ENCODE data around the gene AMTN. TPM values are rescaled to one million over a fixed set of nuclear protein-coding genes. Genes with fewer than 3 reads are reported as not detected.
"Not testable (repeated sequence)": the region's sequence is repeated elsewhere in the genome, so short reads cannot be mapped to it uniquely, and the experiment has no call there.

Gene AMTN, protein sequence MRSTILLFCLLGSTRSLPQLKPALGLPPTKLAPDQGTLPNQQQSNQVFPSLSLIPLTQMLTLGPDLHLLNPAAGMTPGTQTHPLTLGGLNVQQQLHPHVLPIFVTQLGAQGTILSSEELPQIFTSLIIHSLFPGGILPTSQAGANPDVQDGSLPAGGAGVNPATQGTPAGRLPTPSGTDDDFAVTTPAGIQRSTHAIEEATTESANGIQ
- not detected in 2 replicates for total RNA-seq (2014; rRNA removed; shearing (Covaris generic))
- polyA plus RNA-seq (2015; cell fraction: cytosol; rRNA removed), result not detected in 2 replicates
- not detected in 2 replicates for polyA plus RNA-seq (2015; cell fraction: nucleus; rRNA removed)

DNA sequence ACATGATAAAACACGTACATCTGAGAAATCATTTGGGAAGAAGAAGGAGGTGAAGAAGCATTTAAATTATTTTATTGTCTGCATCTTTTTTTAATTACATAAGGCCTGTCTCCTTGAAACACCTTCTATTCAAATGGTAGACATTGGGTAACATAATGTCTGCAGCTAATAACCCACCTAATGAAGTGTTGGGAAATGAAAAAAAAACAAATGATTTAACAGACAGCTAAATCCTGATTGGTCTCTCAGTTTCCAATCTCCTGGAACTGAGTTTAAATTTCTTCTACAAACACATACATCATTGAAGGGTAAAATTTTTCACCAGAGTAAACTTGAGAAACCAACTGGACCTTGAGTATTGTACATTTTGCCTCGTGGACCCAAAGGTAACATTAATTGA is at the start of gene AMTN:
AMTN (plus strand) TSS at position 301 of the 400 bp plus-strand sequence. CDS start 209 bp downstream, outside the sequence.
- DNase-seq (ENCODE audit: low read depth, low spot score), result no peak
- in situ Hi-C loops (cut with HindIII; ENCODE audit: low pct_unique_long_range_greater_than_20kb, low sequenced_read_pairs), result no loop called here

DNA sequence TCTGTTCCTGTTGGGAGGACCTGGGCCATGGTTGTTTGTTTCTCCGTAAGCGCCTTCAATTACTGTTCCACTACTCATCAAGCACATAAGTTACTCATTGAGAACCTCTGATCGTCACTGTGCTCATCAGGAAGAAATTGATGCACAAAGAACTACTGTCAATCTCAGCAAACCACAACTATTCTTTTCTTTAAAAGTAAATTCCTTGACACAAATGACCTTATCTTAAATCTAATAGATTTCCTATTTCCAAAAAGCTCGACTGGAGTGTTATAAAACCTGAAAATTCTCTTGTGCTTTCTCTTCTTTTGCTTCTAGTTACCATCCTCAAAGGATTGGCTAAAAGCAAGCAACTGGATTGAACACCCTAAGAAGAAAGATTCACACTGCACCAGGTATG is 46.5 kb upstream of the AMTN start, which contains the start of gene MUC7:
MUC7 (plus strand) TSS at position 301 of the 400 bp plus-strand sequence. CDS start 1,825 bp downstream, outside the sequence.
- no peak for DNase-seq (ENCODE audit: low read depth, low spot score)
- in situ Hi-C loops (cut with HindIII; ENCODE audit: low pct_unique_long_range_greater_than_20kb, low sequenced_read_pairs), result no loop called here

DNA sequence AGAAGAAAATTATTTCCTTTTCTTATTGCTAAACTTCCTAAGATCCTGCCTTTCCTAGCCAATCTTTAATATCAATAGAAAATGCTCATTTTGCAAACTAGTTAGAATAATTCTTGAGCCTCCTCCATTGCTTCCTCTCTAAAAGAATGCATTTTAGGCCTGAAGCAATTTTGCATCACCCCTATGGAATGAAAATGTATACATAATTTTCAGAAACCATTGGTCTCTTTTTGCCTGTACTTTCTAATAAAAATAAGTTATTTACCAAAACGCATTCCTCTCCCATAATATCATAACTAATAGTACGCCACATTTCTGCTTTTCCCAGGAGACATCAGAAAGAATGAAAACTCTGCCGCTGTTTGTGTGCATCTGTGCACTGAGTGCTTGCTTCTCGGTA is 44.7 kb upstream of the AMTN start:
- in situ Hi-C loops (cut with HindIII; ENCODE audit: low pct_unique_long_range_greater_than_20kb, low sequenced_read_pairs), result no loop called here
- DNase-seq (ENCODE audit: low read depth, low spot score), result no peak

DNA sequence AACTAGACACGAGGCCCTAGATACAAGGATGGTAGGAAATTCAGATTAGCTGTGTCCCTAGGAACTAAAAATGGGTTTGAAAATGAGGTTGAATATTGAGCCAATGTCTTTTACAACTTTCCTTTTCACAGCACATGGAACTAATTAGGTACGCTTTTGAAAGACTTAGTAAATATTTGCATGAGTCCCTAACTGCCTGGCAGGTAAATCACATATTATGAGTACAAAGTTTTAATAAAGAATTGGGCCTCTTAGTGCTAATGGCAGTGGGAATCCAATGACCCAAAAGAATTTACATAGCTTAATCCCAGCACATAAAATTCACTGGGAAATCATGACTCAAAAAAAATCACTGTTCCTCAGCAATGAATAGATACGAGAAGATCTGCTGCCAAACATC is 29.6 kb upstream of the AMTN start:
- in situ Hi-C loops (cut with HindIII; ENCODE audit: low pct_unique_long_range_greater_than_20kb, low sequenced_read_pairs), result no loop called here
- no peak for DNase-seq (ENCODE audit: low read depth, low spot score)

DNA sequence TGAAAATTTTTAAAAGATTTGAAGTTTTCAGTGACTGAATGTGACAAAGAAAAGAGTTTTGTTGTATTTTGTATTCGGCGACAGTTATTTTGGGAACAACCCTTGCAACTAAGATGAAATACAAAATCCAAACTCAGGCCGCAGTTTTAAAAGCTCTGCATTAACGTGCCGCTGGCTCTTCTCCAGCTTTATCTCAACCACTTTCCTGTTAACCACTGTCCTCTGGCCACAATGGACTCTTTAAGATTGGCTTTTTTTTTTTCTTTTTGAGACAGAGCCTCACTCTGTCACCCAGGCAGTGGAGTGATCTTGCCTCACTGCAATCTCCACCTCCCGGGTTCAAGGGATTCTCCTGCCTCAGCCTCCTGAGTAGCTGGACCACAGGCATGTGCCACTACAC is 22.1 kb upstream of the AMTN start:
- peak; percentile 77 for DNase-seq (ENCODE audit: low read depth, low spot score)
- in situ Hi-C loops (cut with HindIII; ENCODE audit: low pct_unique_long_range_greater_than_20kb, low sequenced_read_pairs), result no loop called here

DNA sequence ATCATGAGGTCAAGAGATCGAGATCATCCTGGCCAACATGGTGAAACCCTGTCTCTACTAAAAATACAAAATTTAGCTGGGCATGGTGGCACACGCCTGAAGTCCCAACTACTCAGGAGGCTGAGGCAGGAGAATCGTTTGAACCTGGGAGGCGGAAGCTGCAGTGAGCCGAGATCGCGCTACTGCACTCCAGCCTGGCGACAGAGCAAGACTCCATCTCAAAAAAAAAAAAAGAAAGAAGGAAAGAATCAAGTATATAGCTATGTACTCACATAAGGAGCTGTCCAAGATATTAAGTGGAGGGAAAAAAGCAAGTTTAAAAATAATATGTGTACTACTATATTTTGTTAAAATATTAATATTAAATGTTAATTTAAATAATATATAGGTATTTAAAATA is 16.5 kb upstream of the AMTN start:
- DNase-seq (ENCODE audit: low read depth, low spot score); in situ Hi-C loops (cut with HindIII; ENCODE audit: low pct_unique_long_range_greater_than_20kb, low sequenced_read_pairs): not testable (repeated sequence)

DNA sequence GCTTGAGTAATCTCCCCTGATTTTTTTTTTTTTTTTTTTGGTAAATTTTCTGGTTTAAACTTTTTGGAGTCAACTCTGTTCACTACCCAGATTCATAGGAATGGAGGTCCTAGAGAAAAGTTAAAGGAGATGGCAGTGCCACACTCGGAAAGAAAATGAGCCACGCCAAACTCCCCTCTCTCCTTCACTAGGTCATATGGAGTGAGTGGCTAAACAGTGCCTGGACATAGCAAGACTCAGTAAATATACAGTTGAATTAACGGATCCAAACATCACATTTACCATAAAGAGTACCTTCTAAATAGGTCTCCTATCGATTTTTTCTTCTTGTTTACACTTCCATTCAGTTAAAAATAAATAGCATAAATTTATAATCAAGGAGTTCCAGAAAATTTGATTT is 13.6 kb upstream of the AMTN start:
- no peak for DNase-seq (ENCODE audit: low read depth, low spot score)
- in situ Hi-C loops (cut with HindIII; ENCODE audit: low pct_unique_long_range_greater_than_20kb, low sequenced_read_pairs), result no loop called here

DNA sequence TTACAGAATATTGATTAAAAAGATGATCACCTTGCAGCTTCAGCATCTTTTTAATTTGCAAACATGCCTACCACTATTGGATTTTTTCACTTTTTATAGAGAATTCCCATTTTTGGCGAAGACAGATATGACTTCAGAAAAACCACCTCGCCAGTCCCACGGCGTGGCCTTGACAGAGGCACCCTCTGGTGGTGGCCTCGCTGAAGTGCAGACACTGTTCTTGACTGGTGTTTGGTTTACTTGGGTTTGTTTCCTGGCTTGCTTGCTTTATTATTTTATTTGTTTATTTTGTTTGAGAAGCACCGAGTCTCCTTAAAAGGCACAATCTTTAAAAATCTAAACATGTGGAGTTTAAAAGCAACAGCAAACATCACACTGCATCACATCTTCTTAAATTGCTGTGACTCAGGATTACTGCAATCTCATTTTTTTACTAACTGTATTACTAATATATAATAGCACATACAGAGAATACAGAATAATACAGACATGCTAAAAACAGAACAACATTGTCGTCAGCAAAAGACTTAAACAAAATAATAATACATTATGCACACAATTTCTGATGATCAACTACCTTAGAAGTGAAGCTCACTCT is 13.1 kb upstream of the AMTN start:
- peak; percentile 59 for DNase-seq (ENCODE audit: low read depth, low spot score)
- in situ Hi-C loops (cut with HindIII; ENCODE audit: low pct_unique_long_range_greater_than_20kb, low sequenced_read_pairs), result no loop called here

DNA sequence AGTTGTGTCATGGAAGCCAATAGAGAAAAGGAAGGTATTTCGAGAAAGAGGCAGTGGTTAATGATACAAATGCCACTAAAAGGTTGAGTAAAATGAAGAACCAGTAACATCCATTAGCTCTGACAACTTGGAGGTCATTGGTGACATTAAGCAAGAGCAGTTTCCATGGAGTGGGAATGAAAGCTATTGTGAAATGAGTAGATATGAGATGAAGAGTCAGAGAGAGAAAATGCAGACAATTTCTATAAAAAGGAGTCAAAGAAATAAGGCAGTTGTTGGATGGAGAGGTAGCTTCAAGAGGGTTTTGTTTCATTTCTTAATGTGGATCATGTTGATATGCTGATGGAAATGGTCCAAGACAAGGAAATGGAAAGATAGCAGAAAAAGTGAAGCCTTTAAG is 9.6 kb upstream of the AMTN start:
- no peak for DNase-seq (ENCODE audit: low read depth, low spot score)
- in situ Hi-C loops (cut with HindIII; ENCODE audit: low pct_unique_long_range_greater_than_20kb, low sequenced_read_pairs), result no loop called here

DNA sequence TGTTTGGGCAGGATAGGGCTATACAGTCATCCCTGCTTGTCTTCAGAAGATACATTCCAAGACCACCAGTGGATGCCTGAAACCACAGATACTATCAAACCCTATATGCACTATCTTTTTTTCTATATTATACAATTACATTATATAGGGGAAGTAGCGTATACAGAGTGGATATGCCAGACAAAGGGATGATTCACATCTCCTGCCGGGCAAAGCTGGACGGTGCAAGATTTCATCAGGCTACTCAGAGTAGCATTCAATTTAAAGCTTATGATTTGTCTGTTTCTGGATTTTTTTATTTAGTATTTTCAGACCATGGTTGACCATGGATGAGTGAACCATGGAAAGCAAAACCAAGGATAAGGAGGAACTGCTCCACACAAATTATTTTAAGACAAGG is 7.0 kb upstream of the AMTN start:
- in situ Hi-C loops (cut with HindIII; ENCODE audit: low pct_unique_long_range_greater_than_20kb, low sequenced_read_pairs), result no loop called here

DNA sequence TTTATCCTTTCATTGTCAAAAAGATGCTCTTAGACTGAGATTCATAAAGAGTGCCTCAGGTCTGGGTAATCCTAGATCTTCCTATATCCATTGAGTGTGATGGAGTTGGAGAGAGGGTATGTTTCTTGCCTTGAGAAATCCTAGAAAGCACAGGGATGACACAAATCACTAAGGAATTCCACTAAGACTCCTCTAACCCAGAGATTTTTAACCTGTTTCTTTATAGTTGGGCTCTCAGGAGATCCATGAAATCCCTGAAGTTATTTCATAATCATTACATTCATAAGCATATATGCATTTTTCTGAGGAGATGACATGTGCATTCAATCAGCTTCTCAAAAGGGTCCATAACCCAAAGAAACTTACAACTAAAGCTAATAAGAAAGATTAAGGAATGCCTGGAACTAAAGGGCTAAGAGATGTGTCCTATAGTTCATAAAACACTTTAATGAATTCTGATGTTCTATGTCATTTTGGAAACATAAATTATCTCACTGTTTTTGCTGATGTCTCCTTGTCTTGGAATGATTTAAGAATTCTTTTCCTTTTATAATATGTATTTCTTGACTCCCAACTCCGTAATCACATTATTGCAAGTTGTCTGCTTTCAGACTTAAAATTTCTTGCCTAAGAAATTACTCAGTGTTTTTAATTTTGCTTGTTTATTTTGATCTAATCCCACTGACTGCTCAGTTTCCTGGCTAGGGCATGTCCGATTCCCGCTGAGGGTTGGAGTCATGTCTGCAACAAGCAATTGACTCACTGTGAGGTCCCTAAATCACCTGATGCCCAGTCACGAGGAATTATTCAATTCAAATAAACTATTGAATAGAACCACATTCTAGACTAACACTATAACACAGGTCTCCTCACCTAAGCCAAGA is 2.8 kb upstream of the AMTN start:
- in situ Hi-C loops (cut with HindIII; ENCODE audit: low pct_unique_long_range_greater_than_20kb, low sequenced_read_pairs), result no loop called here
- DNase-seq (ENCODE audit: low read depth, low spot score), result no peak

More for the DNA sequence above, 7.0 kb upstream of the AMTN start:
- peak; percentile 7 for DNase-seq (ENCODE audit: low read depth, low spot score)

DNA sequence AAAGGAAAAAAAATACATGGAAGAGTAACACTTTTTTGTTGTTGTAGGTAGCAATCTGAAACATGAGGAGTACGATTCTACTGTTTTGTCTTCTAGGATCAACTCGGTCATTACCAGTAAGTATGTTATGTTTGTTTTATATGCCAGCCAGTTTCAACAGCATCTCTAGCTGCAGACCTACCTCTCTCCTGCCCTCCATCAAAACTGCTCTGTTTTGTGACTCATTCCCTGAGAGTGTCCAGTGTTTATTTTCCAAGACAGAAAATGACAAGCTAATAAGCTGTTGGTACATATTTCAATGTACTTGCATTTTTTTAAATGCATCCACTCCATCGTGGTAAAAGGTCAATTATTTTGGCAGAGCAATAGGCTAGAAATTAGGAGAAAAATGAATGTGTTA is 347 bp downstream of the AMTN start:
- no peak for DNase-seq (ENCODE audit: low read depth, low spot score)
- in situ Hi-C loops (cut with HindIII; ENCODE audit: low pct_unique_long_range_greater_than_20kb, low sequenced_read_pairs), result no loop called here

DNA sequence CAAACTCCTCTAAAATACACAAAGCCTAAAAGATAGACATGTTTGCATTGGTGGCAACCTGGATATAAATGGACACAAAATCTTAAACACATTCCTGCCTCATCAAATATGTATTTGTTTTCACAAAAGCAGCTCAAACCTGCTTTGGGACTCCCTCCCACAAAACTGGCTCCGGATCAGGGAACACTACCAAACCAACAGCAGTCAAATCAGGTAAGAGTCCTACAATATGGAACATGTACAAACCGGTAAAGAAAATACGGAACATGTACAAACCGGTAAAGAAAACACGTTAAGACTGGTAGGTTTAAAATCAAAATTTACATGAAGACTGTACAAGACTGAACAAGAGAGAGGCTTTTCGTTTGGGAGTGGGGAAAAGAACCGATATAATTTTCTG is 4.3 kb downstream of the AMTN start:
- no peak for DNase-seq (ENCODE audit: low read depth, low spot score)
- in situ Hi-C loops (cut with HindIII; ENCODE audit: low pct_unique_long_range_greater_than_20kb, low sequenced_read_pairs), result no loop called here

DNA sequence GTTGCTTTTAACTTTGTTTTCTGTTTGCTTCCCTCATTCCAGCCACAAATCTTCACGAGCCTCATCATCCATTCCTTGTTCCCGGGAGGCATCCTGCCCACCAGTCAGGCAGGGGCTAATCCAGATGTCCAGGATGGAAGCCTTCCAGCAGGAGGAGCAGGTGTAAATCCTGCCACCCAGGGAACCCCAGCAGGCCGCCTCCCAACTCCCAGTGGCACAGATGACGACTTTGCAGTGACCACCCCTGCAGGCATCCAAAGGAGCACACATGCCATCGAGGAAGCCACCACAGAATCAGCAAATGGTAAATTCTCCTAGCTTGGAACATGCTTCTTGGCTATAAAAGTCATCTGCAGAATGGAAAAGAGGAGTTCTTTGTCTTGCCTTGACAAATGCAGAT is 12.6 kb downstream of the AMTN start:
- in situ Hi-C loops (cut with HindIII; ENCODE audit: low pct_unique_long_range_greater_than_20kb, low sequenced_read_pairs), result no loop called here
- DNase-seq (ENCODE audit: low read depth, low spot score), result no peak

DNA sequence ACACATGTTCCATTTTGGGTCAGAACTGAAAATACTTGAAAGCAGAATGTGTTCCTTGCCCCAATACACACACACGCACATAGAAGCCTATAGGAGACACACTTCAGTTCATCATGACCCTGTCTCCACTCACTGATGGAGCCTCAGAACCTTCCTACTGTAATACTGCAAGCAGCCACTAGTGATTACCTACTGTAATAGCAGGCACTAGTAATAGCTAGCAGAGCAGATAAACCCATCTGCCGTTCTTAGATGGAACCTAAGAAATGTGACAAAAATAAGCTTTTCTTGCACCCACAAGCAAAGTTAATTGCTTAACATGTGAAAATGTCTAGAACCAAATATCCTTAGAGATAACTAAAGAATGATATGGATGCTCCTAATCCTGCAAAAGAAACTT is 13.6 kb downstream of the AMTN start:
- in situ Hi-C loops (cut with HindIII; ENCODE audit: low pct_unique_long_range_greater_than_20kb, low sequenced_read_pairs), result no loop called here
- DNase-seq (ENCODE audit: low read depth, low spot score), result peak; percentile 22

DNA sequence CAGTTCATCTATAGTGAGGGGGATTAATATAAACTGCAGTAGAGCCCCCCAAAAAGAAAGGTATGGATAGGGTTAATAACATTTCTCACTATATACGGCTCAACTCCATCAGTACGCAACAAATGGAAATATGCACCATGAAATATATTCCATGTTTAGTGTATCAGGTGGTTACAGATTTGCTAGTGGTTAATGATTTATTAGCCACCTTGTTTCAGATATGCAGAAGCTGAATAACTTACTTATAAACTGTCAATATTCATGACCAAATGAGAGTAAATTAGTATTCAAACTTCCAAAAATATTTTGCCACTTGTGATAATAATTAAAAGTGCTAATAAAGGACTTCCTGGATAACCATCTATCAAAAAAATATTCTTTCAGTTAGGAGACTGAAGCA is 14.8 kb downstream of the AMTN start:
- in situ Hi-C loops (cut with HindIII; ENCODE audit: low pct_unique_long_range_greater_than_20kb, low sequenced_read_pairs), result no loop called here
- no peak for DNase-seq (ENCODE audit: low read depth, low spot score)

DNA sequence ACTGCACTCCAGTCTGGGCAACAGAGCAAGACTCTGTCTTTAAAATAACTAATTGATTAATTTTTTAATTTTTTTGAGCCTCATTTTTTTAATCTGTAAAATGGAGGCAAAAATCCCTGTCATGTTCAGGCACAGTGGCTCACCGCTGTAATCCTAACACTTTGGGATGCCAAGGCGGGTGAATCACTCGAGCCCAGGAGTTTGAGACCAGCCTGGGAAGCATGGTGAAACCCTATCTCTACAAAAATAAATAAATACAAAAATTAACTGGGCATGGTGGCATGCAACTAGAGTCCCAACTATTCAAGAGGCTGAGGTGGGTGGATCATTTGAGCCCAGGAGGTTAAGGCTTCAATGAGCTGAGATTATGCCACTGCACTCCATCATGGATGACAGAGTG is 15.4 kb downstream of the AMTN start:
- DNase-seq (ENCODE audit: low read depth, low spot score), result no peak

DNA sequence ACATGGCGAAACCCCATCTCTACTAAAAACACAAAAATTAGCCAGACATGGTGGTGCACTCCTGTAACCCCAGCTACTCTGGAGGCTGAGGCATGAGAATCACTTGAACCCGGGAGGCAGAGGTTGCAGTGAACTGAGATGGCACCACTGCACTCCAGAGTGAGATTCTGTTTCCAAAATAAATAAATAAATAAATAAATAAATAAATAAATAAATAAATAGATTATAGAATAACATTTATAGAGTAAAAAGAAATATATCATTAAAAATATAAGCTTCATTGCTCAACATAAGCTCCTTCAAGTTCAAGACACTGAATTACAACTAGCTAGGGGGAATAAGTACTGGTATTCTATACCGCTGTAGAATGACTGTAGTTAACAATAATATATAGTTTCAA is 16.5 kb downstream of the AMTN start:
- in situ Hi-C loops (cut with HindIII; ENCODE audit: low pct_unique_long_range_greater_than_20kb, low sequenced_read_pairs); DNase-seq (ENCODE audit: low read depth, low spot score): not testable (repeated sequence)

More for the DNA sequence above, 15.4 kb downstream of the AMTN start:
- in situ Hi-C loops (cut with HindIII; ENCODE audit: low pct_unique_long_range_greater_than_20kb, low sequenced_read_pairs), result no loop called here

Data from SK-MEL-5 (cell line).